Liver (tissue), 9 donors: ENCODE data around the gene GNB1L. TPM values are rescaled to one million over a fixed set of nuclear protein-coding genes. Genes with fewer than 3 reads are reported as not detected.

Experiments used
- DNase-seq: peaks from one replicate; pipeline ENCODE4 v3.0.0-alpha.2; 2017; ENCODE audit warnings: low spot score
- H3K27ac ChIP-seq, 2 donors: one replicate each; pipeline ENCODE4 v1.7.0; 2013; ENCODE audit warnings: inconsistent platforms in 2 of 2, low read length in 2 of 2, control low read depth in 1 of 2, low read depth in 1 of 2, mild to moderate bottlenecking in 1 of 2
- H3K27me3 ChIP-seq, 4 donors: one replicate each; pipeline versions ENCODE4 v1.6.1 to v1.7.0; 2013; ENCODE audit warnings: low read length in 3 of 4, inconsistent platforms in 1 of 4, mild to moderate bottlenecking in 1 of 4, moderate library complexity in 1 of 4; ENCODE audit not compliant: control insufficient read depth in 4 of 4, insufficient read depth in 4 of 4
- H3K36me3 ChIP-seq, 4 donors: one replicate each; pipeline versions ENCODE4 v1.6.1 to v1.7.0; 2013; ENCODE audit warnings: low read length in 3 of 4, mild to moderate bottlenecking in 3 of 4, low read depth in 1 of 4, moderate library complexity in 1 of 4; ENCODE audit not compliant: control insufficient read depth in 4 of 4, insufficient read depth in 3 of 4
- H3K4me1 ChIP-seq, 4 donors: one replicate each; pipeline versions ENCODE4 v1.6.1 to v1.7.0; 2013; ENCODE audit warnings: low read length in 3 of 4, mild to moderate bottlenecking in 3 of 4, moderate library complexity in 1 of 4; ENCODE audit not compliant: control insufficient read depth in 4 of 4, insufficient read depth in 4 of 4
- H3K4me3 ChIP-seq, 3 donors: one replicate each; pipeline versions ENCODE4 v1.6.1 to v1.7.0; 2013; ENCODE audit warnings: low read length in 3 of 3, control low read depth in 1 of 3, low read depth in 1 of 3, mild to moderate bottlenecking in 1 of 3
- H3K9ac ChIP-seq, 2 donors: one replicate each; pipeline ENCODE4 v1.7.0; 2013; ENCODE audit warnings: low read length in 2 of 2, mild to moderate bottlenecking in 2 of 2, moderate library complexity in 2 of 2, control low read depth in 1 of 2, low read depth in 1 of 2
- H3K9me3 ChIP-seq, 4 donors: one replicate each; pipeline versions ENCODE4 v1.6.1 to v1.7.0; 2013; ENCODE audit warnings: low read length in 3 of 4; ENCODE audit not compliant: control insufficient read depth in 4 of 4
- CTCF ChIP-seq: fragments of 150-350 bp; IDR thresholded peaks from 2 replicates; pipeline ENCODE4 v1.5.1; 2017; ENCODE audit warnings: improper control_type of control experiment, low read depth, low read length; ENCODE audit not compliant: missing input control
- EGR1 ChIP-seq, 2 donors: IDR thresholded peaks; 2 replicates each; pipeline ENCODE4 v1.6.1; 2016 to 2018; ENCODE audit warnings: antibody characterized with exemption in 2 of 2, low read depth in 2 of 2
- FOXA1 ChIP-seq: IDR thresholded peaks from 2 replicates; pipeline ENCODE4 v1.6.1; 2016; ENCODE audit warnings: antibody characterized with exemption
- FOXA2 ChIP-seq: IDR thresholded peaks from 2 replicates; pipeline ENCODE4 v1.6.1; 2016; ENCODE audit warnings: antibody characterized with exemption
- GABPA ChIP-seq, 2 donors: IDR thresholded peaks in 1 of 2; conservative IDR thresholded peaks in 1 of 2; 2 replicates each; pipeline ENCODE4 v1.6.1; 2016; ENCODE audit warnings: antibody characterized with exemption in 2 of 2, mild to moderate bottlenecking in 1 of 2, moderate library complexity in 1 of 2
- HNF4A ChIP-seq, 2 donors: conservative IDR thresholded peaks; 2 replicates each; pipeline ENCODE4 v1.6.1; 2016; ENCODE audit warnings: antibody characterized with exemption in 2 of 2, mild to moderate bottlenecking in 2 of 2
- HNF4G ChIP-seq: IDR thresholded peaks from 2 replicates; pipeline ENCODE4 v1.6.1; 2016; ENCODE audit warnings: antibody characterized with exemption
- JUND ChIP-seq, 2 donors: IDR thresholded peaks; 2 replicates each; pipeline ENCODE4 v1.6.1; 2016; ENCODE audit warnings: antibody characterized with exemption in 2 of 2
- NR2F2 ChIP-seq: IDR thresholded peaks from 2 replicates; pipeline ENCODE4 v1.6.1; 2016; ENCODE audit warnings: antibody characterized with exemption
- RAD21 ChIP-seq, 2 donors: IDR thresholded peaks; 2 replicates each; pipeline ENCODE4 v1.6.1; 2016; ENCODE audit warnings: antibody characterized with exemption in 2 of 2, mild to moderate bottlenecking in 2 of 2
- REST ChIP-seq: IDR thresholded peaks from 2 replicates; pipeline ENCODE4 v1.6.1; 2016; ENCODE audit warnings: antibody characterized with exemption, mild to moderate bottlenecking
- RXRA ChIP-seq, 2 donors: IDR thresholded peaks; 2 replicates each; pipeline ENCODE4 v1.6.1; 2017 to 2018; ENCODE audit warnings: antibody characterized with exemption in 2 of 2, mild to moderate bottlenecking in 1 of 2
- SP1 ChIP-seq: IDR thresholded peaks from 2 replicates; pipeline ENCODE4 v1.6.1; 2018; ENCODE audit warnings: antibody characterized with exemption, mild to moderate bottlenecking
- TAF1 ChIP-seq: conservative IDR thresholded peaks from 2 replicates; pipeline ENCODE4 v1.6.1; 2016; ENCODE audit warnings: antibody characterized with exemption, mild to moderate bottlenecking
- YY1 ChIP-seq: IDR thresholded peaks from 2 replicates; pipeline ENCODE4 v1.6.1; 2016; ENCODE audit warnings: antibody characterized with exemption, mild to moderate bottlenecking
- ZBTB33 ChIP-seq: IDR thresholded peaks from 2 replicates; pipeline ENCODE4 v1.6.1; 2016; ENCODE audit warnings: antibody characterized with exemption
- WGBS: extraction: QIAGEN DNeasy Blood & Tissue Kit; methylation state at CpG from one replicate; pipeline ENCODE4 v1.1.7; 2013; 5-methylcytosine and 5-hydroxymethylcytosine counted together
- polyA plus RNA-seq, 2 donors: library from polyadenylated mRNA; stranded (reverse) in 1 of 2; unstranded in 1 of 2; fragments of 200-250 nt in 1 of 2; fragments of >200 nt in 1 of 2; fragmentation: Nextera tagmentation in 1 of 2; extraction: Ambion mirVana in 1 of 2; gene quantifications; one replicate each; pipeline versions ENCODE4 v1.2.1 to v1.2.3, GENCODE V29; 2013 to 2015
- total RNA-seq, 2 donors: library from RNA; depleted of rRNA; stranded (reverse); fragments of >200 nt; gene quantifications; one replicate each; pipeline ENCODE4 v1.2.3, GENCODE V29; 2014
- TF ChIP-seq, protein P1 (sequence below): IDR thresholded peaks from 2 replicates; pipeline ENCODE4 v1.6.1; 2016; ENCODE audit warnings: antibody characterized with exemption
- TF ChIP-seq, protein P2 (sequence below): IDR thresholded peaks from 2 replicates; pipeline ENCODE4 v1.6.1; 2016; ENCODE audit warnings: antibody characterized with exemption
- donor health status: healthy.
- donor health status: healthy.
- donor health status: healthy.
- donor health status: healthy.
- donor health status: healthy.

Gene GNB1L
- total and polyA plus RNA-seq, 4 donors = 1.5 to 3.6 (median 1.9) TPM

- TF ChIP-seq REST (no peak), RXRA (IDR thresholded peaks at IDR 0.05) (no peak), GABPA (IDR thresholded peaks at IDR 0.05 in 1 of 2, conservative IDR thresholded peaks at IDR 0.05 in 1 of 2) (no peak), RAD21 (IDR thresholded peaks at IDR 0.05) (no peak)
Measured at GRCh38 chr22:19875531-19876313, 21.0 kb upstream of the GNB1L start (continued).

DNA sequence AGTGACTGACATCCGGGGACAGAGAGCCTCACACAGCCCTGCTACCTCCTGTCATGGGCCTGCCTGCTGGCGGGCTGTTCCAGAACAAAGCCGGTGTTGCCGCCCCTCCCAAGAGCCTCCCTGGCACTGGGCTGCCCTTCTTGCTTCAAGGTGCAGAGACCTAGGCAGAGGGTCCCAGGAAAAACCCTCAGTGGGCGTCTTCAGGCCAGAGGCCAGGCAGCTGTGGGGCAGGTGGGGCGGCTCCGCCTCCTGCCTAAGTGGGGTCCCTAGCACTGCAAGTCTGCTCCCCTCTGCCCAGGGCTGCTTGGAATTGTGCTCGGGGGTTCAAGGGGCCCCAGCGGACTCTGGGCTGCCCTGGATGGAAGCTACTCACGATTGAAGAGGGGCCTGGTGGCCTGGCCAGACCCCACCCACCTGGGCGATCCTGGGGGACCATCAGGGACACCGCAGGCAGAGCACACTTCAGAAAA, 20.4 kb upstream of the GNB1L start:
- Histone ChIP-seq H3K9me3 (no peaks in the 10 kb centered on the region), H3K36me3 (peaks cover 0 to 10% (median 3%) of the 10 kb centered on the region in 4 donors), H3K4me3 (no peak overlapping the region), H3K9ac (no peak overlapping the region), H3K4me1 (no peaks in the 10 kb centered on the region), H3K27ac (no peak overlapping the region), H3K27me3 (no peaks in the 10 kb centered on the region)
- WGBS = 88% methylated on average over 12 of the region's 12 CpGs
- DNase-seq = no peak
- TF ChIP-seq FOXA1 = no peak
- TF ChIP-seq, protein P1, sequence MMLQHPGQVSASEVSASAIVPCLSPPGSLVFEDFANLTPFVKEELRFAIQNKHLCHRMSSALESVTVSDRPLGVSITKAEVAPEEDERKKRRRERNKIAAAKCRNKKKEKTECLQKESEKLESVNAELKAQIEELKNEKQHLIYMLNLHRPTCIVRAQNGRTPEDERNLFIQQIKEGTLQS = no peak
- TF ChIP-seq GABPA (IDR thresholded peaks at IDR 0.05 in 1 of 2, conservative IDR thresholded peaks at IDR 0.05 in 1 of 2) = no peak
- TF ChIP-seq SP1 = no peak
- TF ChIP-seq TAF1 = no peak
- TF ChIP-seq, protein P2, sequence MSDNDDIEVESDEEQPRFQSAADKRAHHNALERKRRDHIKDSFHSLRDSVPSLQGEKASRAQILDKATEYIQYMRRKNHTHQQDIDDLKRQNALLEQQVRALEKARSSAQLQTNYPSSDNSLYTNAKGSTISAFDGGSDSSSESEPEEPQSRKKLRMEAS = no peak
- TF ChIP-seq HNF4A (conservative IDR thresholded peaks at IDR 0.05) = no peak
- no peak for TF ChIP-seq FOXA2
- no peak for TF ChIP-seq ZBTB33
- TF ChIP-seq JUND (IDR thresholded peaks at IDR 0.05) = no peak
- TF ChIP-seq RAD21 (IDR thresholded peaks at IDR 0.05) = no peak
- no peak for TF ChIP-seq RXRA (IDR thresholded peaks at IDR 0.05)
- no peak for TF ChIP-seq REST
- TF ChIP-seq HNF4G = no peak
- no peak for TF ChIP-seq YY1
- TF ChIP-seq CTCF = no peak
- no peak for TF ChIP-seq EGR1 (IDR thresholded peaks at IDR 0.05; ENCODE audit: low read depth in 2 of 2)
- TF ChIP-seq NR2F2 = no peak
